SU-DHL-6 (cell line): Measurements from ENCODE around the gene AXL.
A peak's percentile ranks its signal among the peaks of the same experiment; 100 is the strongest.

ENCODE experiments used
- H2AFZ ChIP-seq: fragments of 200-600 bp; sonication (generic); 2 replicates; pipeline ENCODE4 v1.6.1; 2014; ENCODE audit warnings: low read depth, mild to moderate bottlenecking, moderate library complexity, mixed read lengths, antibody characterized with exemption, low read length; ENCODE audit not compliant: severe bottlenecking
- H3F3A ChIP-seq: fragments of 200-600 bp; shearing (Covaris generic); 2 replicates; pipeline ENCODE4 v1.6.0; 2016; ENCODE audit warnings: antibody characterized with exemption, mild to moderate bottlenecking; ENCODE audit not compliant: insufficient read depth
- H3K27ac ChIP-seq: fragments of 200-600 bp; sonication (generic); 2 replicates; pipeline ENCODE4 v1.5.1; 2016; ENCODE audit warnings: low read depth, mild to moderate bottlenecking, low read length, moderate library complexity, mixed read lengths
- H3K27me3 ChIP-seq: fragments of 200-600 bp; sonication (generic), shearing (Covaris generic); 2 replicates; pipeline ENCODE4 v1.6.0; 2014; ENCODE audit warnings: mild to moderate bottlenecking, low read length
- H3K36me3 ChIP-seq: fragments of 200-600 bp; sonication (generic); 2 replicates; pipeline ENCODE4 v1.6.1; 2014; ENCODE audit warnings: mild to moderate bottlenecking, low read length, mixed read lengths
- H3K4me2 ChIP-seq: fragments of 300-600, 200-600 bp; shearing (Covaris generic), sonication (generic); 2 replicates; pipeline ENCODE4 v1.6.0; 2014; ENCODE audit warnings: low read length, low read depth, mild to moderate bottlenecking; ENCODE audit not compliant: poor library complexity, severe bottlenecking
- H3K4me3 ChIP-seq: fragments of 200-600 bp; sonication (generic); 2 replicates; pipeline ENCODE4 v1.5.1; 2014; ENCODE audit warnings: antibody characterized with exemption, low read length, mild to moderate bottlenecking, mixed read lengths; ENCODE audit not compliant: insufficient read depth, poor library complexity, severe bottlenecking
- H3K79me2 ChIP-seq: fragments of 200-600 bp; sonication (generic); 2 replicates; pipeline ENCODE4 v1.6.1; 2014; ENCODE audit warnings: mild to moderate bottlenecking, low read length, moderate library complexity; ENCODE audit not compliant: insufficient read depth
- H3K9ac ChIP-seq: fragments of 200-600 bp; sonication (generic); 2 replicates; pipeline ENCODE4 v1.7.0; 2014; ENCODE audit warnings: mild to moderate bottlenecking, low read length
- H3K9me2 ChIP-seq: fragments of 200-600 bp; sonication (generic); replicated peaks from 2 replicates; pipeline ENCODE4 v1.6.1; 2014; ENCODE audit warnings: low read length; ENCODE audit not compliant: insufficient read depth
- H3K9me3 ChIP-seq: fragments of 200-600 bp; sonication (generic); 2 replicates; pipeline ENCODE4 v1.6.1; 2014; ENCODE audit warnings: low read length, mixed read lengths; ENCODE audit not compliant: insufficient read depth
- H4K20me1 ChIP-seq: fragments of 200-600 bp; sonication (generic); 2 replicates; pipeline ENCODE4 v1.6.1; 2014; ENCODE audit warnings: low read depth, mild to moderate bottlenecking, antibody characterized with exemption, low read length, moderate library complexity, mixed read lengths
- EZH2phosphoT487 ChIP-seq: fragments of 200-600 bp; sonication (generic), shearing (Covaris generic); conservative IDR thresholded peaks from 2 replicates; pipeline ENCODE4 v1.6.1; 2018; ENCODE audit warnings: mild to moderate bottlenecking, antibody characterized with exemption, low read length, moderate library complexity, mixed read lengths
- TF ChIP-seq, protein P1 (sequence below): fragments of 200-600 bp; sonication (generic); IDR thresholded peaks from one replicate; pipeline ENCODE4 v1.5.1; 2017; ENCODE audit warnings: antibody characterized with exemption, mild to moderate bottlenecking, low read length, moderate library complexity; ENCODE audit not compliant: insufficient read depth, poor library complexity, severe bottlenecking

AXL gene

DNA sequence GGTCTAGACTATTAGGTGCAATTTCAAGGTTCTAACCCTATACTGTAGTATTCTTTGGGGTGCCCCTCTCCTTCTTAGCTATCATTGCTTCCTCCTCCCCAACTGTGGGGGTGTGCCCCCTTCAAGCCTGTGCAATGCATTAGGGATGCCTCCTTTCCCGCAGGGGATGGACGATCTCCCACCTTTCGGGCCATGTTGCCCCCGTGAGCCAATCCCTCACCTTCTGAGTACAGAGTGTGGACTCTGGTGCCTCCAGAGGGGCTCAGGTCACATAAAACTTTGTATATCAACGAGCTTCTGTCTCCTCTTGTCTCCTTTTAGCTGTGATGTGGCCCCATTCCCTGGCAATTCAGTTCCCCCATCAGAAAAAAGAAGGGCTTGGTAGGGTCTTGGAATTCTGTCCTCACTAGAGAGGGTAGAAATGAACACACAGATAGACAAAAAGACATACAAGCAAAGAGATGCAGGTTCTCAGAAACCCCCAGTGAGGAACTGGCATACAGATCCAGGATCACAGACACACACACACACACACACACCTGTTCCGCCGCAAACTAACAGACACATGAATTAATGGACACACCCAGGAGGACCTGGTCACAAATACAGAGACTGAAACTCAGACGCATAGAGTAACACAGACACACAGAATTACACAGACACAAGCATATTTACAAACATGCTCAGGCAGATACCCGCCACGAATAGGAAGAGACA is 42.6 kb downstream of the AXL start:
- no peaks in the 10 kb centered on the region for H3K27me3 ChIP-seq
- TF ChIP-seq, protein P1, sequence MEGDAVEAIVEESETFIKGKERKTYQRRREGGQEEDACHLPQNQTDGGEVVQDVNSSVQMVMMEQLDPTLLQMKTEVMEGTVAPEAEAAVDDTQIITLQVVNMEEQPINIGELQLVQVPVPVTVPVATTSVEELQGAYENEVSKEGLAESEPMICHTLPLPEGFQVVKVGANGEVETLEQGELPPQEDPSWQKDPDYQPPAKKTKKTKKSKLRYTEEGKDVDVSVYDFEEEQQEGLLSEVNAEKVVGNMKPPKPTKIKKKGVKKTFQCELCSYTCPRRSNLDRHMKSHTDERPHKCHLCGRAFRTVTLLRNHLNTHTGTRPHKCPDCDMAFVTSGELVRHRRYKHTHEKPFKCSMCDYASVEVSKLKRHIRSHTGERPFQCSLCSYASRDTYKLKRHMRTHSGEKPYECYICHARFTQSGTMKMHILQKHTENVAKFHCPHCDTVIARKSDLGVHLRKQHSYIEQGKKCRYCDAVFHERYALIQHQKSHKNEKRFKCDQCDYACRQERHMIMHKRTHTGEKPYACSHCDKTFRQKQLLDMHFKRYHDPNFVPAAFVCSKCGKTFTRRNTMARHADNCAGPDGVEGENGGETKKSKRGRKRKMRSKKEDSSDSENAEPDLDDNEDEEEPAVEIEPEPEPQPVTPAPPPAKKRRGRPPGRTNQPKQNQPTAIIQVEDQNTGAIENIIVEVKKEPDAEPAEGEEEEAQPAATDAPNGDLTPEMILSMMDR = no peak
- TF ChIP-seq EZH2phosphoT487 = no peak
- no peaks in the 10 kb centered on the region for H3K9me2 ChIP-seq
- H4K20me1 ChIP-seq = no peaks in the 10 kb centered on the region
- H3K79me2 ChIP-seq = peaks cover 24% of the 10 kb centered on the region
- no peaks in the 10 kb centered on the region for H3K9me3 ChIP-seq
- no peak overlapping the region; the same call in 1 of the 2 replicates for H3K27ac ChIP-seq
- no peaks in the 10 kb centered on the region for H3K36me3 ChIP-seq
- H3K4me3 ChIP-seq = no peak overlapping the region
- H3K9ac ChIP-seq = peak overlapping the region; percentile 82
- peak overlapping the region; percentile 85 for H3K4me2 ChIP-seq
- peak overlapping the region; percentile 60 for H2AFZ ChIP-seq
- peaks cover 11% of the 10 kb centered on the region; the same call in 1 of the 2 replicates for H3F3A ChIP-seq

DNA sequence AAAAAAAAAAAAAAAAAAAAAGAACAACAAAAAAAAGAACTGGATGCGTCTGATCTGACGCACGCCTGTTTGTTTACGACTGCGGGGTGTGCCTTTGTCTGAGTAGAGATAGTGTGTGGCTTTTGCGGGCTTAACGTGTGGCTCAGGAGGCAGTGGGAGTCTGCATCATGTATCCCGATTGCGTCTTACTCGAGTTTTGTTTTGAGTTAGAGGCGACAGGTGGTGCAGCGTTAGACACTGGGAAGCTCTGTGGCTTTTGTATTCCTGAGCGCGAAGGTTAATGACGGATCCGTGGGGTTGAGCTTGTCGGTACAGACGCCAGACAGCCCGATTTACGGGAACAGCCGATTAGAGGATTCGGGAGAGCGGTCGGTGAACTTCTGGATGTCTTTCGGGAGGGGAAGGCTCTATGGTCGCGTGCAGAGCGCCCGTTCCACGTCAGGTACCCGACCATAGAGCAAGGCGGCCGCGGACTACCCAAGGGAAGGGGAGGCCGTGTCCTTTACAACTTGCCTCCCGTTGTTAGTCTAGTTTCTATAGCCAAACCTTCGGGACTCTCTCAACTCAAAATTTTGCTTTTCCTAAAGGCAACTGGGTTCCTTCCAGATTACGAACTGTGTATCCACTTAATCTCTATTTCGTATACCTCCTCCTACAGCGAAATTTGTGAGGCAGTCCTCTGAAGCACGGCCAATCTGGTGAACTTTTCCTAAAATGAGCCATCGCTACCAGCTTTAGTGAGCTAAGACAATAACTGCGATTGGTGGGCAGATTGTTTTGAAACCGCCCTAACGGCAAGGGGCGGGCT is 44.2 kb downstream of the AXL start:
- H4K20me1 ChIP-seq = no peaks in the 10 kb centered on the region
- H2AFZ ChIP-seq = peak overlapping the region; percentile 81
- H3K27ac ChIP-seq = peak overlapping the region; percentile 87
- peak overlapping the region; percentile 85 for H3K4me2 ChIP-seq
- H3K36me3 ChIP-seq = no peaks in the 10 kb centered on the region; the same call in 1 of the 2 replicates
- TF ChIP-seq, protein P1 = no peak
- TF ChIP-seq EZH2phosphoT487 = no peak
- H3K27me3 ChIP-seq = no peaks in the 10 kb centered on the region
- peak overlapping the region; percentile 81 for H3K4me3 ChIP-seq
- H3K9me2 ChIP-seq = no peaks in the 10 kb centered on the region
- H3K79me2 ChIP-seq = peaks cover 40% of the 10 kb centered on the region
- H3K9ac ChIP-seq = peak overlapping the region; percentile 82
- peaks cover 11% of the 10 kb centered on the region; the same call in 1 of the 2 replicates for H3F3A ChIP-seq
- H3K9me3 ChIP-seq = no peaks in the 10 kb centered on the region

DNA sequence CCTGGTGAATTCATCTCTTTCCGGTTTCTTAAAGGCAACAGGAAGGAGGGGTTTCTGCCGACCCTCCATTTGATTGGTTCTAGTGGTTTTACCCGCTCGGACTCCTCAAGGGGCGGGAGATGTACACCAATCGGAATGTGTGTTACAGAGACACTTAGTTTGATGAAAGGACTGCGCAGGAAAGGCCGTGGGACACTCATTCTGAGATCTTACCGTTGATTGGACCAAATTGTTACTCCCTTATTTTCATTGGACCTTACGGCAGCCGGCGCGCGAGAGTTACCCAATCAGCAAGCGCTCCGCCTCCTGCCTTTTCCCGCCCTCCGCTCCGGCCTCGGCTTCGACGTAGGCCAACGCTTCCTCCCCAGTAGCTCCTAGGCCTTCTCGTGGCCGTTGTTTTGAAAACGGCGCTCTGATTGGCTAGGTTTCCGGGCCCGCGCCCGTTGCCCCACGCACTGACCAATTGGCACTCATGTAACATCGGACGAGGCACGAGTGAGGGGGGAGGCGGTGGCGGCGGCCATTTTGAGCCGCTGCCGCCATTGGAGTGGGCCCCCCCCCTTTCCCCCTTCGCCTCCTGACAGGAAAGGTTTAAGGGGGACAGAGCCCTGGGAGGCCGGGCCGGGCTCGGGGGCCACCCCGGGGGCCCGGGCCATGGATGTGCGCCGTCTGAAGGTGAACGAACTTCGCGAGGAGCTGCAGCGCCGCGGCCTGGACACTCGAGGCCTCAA is 45.0 kb downstream of the AXL start, which contains the start of gene HNRNPUL1:
Gene HNRNPUL1, plus strand, starts transcription at position 523 of the 731 bp plus-strand sequence. Its CDS starts 132 bp downstream, at position 655.
- H3K4me3 ChIP-seq = peak within 1 kb of the TSS; percentile 93
- H3F3A ChIP-seq = peaks cover 11% of the 10 kb centered on the region; the same call in 1 of the 2 replicates
- peaks cover 4% of the 10 kb centered on the region for H3K36me3 ChIP-seq
- H3K27ac ChIP-seq = peak within 1 kb of the TSS; percentile 87
- peak within 1 kb of the TSS; percentile 93 for H3K4me2 ChIP-seq
- H3K79me2 ChIP-seq = peaks cover 47% of the 10 kb centered on the region
- peak within 1 kb of the TSS; percentile 81 for H2AFZ ChIP-seq
- H3K9me2 ChIP-seq = no peaks in the 10 kb centered on the region
- H3K9ac ChIP-seq = peak within 1 kb of the TSS; percentile 100
- H3K27me3 ChIP-seq = no peaks in the 10 kb centered on the region
- TF ChIP-seq EZH2phosphoT487 = no peak
- TF ChIP-seq, protein P1 = no peak
- no peaks in the 10 kb centered on the region for H3K9me3 ChIP-seq
- no peaks in the 10 kb centered on the region for H4K20me1 ChIP-seq
